Measurements from ENCODE around the gene GPR32.
A peak's percentile ranks its signal among the peaks of the same experiment; 100 is the strongest.

DNA sequence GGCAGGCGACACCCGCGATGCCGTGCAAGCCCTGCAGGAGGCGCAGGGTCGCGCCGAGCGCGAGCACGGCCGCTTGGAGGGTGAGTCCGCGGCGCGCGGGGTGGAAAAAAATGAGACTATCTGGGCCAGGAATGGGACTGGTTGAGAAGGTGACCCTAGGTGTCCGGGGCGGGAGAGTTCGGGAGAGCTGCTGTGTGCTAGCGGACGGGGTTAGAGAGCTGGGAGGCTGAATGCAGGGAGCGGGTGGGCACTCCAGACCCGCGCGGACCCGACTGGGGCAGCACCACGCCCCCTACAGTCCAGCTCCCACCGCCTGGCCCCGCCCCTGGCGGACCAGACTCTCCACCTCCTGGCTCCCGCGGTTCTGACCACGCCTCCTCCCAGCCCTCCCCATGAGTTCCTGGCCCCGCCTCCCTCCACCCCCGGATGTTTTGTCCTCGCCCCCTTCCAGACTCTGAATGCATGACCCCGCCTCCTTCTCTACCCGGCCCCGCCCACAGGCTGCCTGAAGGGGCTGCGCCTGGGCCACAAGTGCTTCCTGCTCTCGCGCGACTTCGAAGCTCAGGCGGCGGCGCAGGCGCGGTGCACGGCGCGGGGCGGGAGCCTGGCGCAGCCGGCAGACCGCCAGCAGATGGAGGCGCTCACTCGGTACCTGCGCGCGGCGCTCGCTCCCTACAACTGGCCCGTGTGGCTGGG lies 45.6 kb upstream of the GPR32 start:
- TF ChIP-seq POLR2AphosphoS5 (IDR thresholded peaks at IDR 0.05) (peak; percentile 97), RAD21 (conservative IDR thresholded peaks at IDR 0.05) (peak; percentile 73), EZH2 (IDR thresholded peaks at IDR 0.05; ENCODE audit: borderline replicate concordance, insufficient read depth, low read length, poor library complexity, severe bottlenecking) (no peak), EP300 (conservative IDR thresholded peaks at IDR 0.05; ENCODE audit: poor library complexity, severe bottlenecking) (peak; percentile 22), TAF1 (IDR thresholded peaks at IDR 0.05; ENCODE audit: low read depth) (peak; percentile 54), SMC3 (conservative IDR thresholded peaks at IDR 0.05; ENCODE audit: poor library complexity) (peak; percentile 91)
- TF ChIP-seq, protein P1, sequence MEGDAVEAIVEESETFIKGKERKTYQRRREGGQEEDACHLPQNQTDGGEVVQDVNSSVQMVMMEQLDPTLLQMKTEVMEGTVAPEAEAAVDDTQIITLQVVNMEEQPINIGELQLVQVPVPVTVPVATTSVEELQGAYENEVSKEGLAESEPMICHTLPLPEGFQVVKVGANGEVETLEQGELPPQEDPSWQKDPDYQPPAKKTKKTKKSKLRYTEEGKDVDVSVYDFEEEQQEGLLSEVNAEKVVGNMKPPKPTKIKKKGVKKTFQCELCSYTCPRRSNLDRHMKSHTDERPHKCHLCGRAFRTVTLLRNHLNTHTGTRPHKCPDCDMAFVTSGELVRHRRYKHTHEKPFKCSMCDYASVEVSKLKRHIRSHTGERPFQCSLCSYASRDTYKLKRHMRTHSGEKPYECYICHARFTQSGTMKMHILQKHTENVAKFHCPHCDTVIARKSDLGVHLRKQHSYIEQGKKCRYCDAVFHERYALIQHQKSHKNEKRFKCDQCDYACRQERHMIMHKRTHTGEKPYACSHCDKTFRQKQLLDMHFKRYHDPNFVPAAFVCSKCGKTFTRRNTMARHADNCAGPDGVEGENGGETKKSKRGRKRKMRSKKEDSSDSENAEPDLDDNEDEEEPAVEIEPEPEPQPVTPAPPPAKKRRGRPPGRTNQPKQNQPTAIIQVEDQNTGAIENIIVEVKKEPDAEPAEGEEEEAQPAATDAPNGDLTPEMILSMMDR (IDR thresholded peaks at IDR 0.05; ENCODE audit: poor library complexity, severe bottlenecking): peak; percentile 99
- TF ChIP-seq, protein P2, sequence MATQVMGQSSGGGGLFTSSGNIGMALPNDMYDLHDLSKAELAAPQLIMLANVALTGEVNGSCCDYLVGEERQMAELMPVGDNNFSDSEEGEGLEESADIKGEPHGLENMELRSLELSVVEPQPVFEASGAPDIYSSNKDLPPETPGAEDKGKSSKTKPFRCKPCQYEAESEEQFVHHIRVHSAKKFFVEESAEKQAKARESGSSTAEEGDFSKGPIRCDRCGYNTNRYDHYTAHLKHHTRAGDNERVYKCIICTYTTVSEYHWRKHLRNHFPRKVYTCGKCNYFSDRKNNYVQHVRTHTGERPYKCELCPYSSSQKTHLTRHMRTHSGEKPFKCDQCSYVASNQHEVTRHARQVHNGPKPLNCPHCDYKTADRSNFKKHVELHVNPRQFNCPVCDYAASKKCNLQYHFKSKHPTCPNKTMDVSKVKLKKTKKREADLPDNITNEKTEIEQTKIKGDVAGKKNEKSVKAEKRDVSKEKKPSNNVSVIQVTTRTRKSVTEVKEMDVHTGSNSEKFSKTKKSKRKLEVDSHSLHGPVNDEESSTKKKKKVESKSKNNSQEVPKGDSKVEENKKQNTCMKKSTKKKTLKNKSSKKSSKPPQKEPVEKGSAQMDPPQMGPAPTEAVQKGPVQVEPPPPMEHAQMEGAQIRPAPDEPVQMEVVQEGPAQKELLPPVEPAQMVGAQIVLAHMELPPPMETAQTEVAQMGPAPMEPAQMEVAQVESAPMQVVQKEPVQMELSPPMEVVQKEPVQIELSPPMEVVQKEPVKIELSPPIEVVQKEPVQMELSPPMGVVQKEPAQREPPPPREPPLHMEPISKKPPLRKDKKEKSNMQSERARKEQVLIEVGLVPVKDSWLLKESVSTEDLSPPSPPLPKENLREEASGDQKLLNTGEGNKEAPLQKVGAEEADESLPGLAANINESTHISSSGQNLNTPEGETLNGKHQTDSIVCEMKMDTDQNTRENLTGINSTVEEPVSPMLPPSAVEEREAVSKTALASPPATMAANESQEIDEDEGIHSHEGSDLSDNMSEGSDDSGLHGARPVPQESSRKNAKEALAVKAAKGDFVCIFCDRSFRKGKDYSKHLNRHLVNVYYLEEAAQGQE (IDR thresholded peaks at IDR 0.05; ENCODE audit: borderline replicate concordance): peak; percentile 83

Data from neural cell (in vitro differentiated cells).